SU-DHL-6 (cell line): ENCODE measurements around the gene HNRNPA1.

ENCODE experiments used
- H2AFZ ChIP-seq: fragments of 200-600 bp; sonication (generic); 2 replicates; pipeline ENCODE4 v1.6.1; 2014; ENCODE audit warnings: low read depth, mild to moderate bottlenecking, moderate library complexity, mixed read lengths, antibody characterized with exemption, low read length; ENCODE audit not compliant: severe bottlenecking
- H3F3A ChIP-seq: fragments of 200-600 bp; shearing (Covaris generic); 2 replicates; pipeline ENCODE4 v1.6.0; 2016; ENCODE audit warnings: antibody characterized with exemption, mild to moderate bottlenecking; ENCODE audit not compliant: insufficient read depth
- H3K27ac ChIP-seq: fragments of 200-600 bp; sonication (generic); 2 replicates; pipeline ENCODE4 v1.5.1; 2016; ENCODE audit warnings: low read depth, mild to moderate bottlenecking, low read length, moderate library complexity, mixed read lengths
- H3K27me3 ChIP-seq: fragments of 200-600 bp; sonication (generic), shearing (Covaris generic); 2 replicates; pipeline ENCODE4 v1.6.0; 2014; ENCODE audit warnings: mild to moderate bottlenecking, low read length
- H3K36me3 ChIP-seq: fragments of 200-600 bp; sonication (generic); 2 replicates; pipeline ENCODE4 v1.6.1; 2014; ENCODE audit warnings: mild to moderate bottlenecking, low read length, mixed read lengths
- H3K4me2 ChIP-seq: fragments of 300-600, 200-600 bp; shearing (Covaris generic), sonication (generic); 2 replicates; pipeline ENCODE4 v1.6.0; 2014; ENCODE audit warnings: low read length, low read depth, mild to moderate bottlenecking; ENCODE audit not compliant: poor library complexity, severe bottlenecking
- H3K4me3 ChIP-seq: fragments of 200-600 bp; sonication (generic); 2 replicates; pipeline ENCODE4 v1.5.1; 2014; ENCODE audit warnings: antibody characterized with exemption, low read length, mild to moderate bottlenecking, mixed read lengths; ENCODE audit not compliant: insufficient read depth, poor library complexity, severe bottlenecking
- H3K79me2 ChIP-seq: fragments of 200-600 bp; sonication (generic); 2 replicates; pipeline ENCODE4 v1.6.1; 2014; ENCODE audit warnings: mild to moderate bottlenecking, low read length, moderate library complexity; ENCODE audit not compliant: insufficient read depth
- H3K9ac ChIP-seq: fragments of 200-600 bp; sonication (generic); 2 replicates; pipeline ENCODE4 v1.7.0; 2014; ENCODE audit warnings: mild to moderate bottlenecking, low read length
- H3K9me2 ChIP-seq: fragments of 200-600 bp; sonication (generic); replicated peaks from 2 replicates; pipeline ENCODE4 v1.6.1; 2014; ENCODE audit warnings: low read length; ENCODE audit not compliant: insufficient read depth
- H3K9me3 ChIP-seq: fragments of 200-600 bp; sonication (generic); 2 replicates; pipeline ENCODE4 v1.6.1; 2014; ENCODE audit warnings: low read length, mixed read lengths; ENCODE audit not compliant: insufficient read depth
- H4K20me1 ChIP-seq: fragments of 200-600 bp; sonication (generic); 2 replicates; pipeline ENCODE4 v1.6.1; 2014; ENCODE audit warnings: low read depth, mild to moderate bottlenecking, antibody characterized with exemption, low read length, moderate library complexity, mixed read lengths
- EZH2phosphoT487 ChIP-seq: fragments of 200-600 bp; sonication (generic), shearing (Covaris generic); conservative IDR thresholded peaks from 2 replicates; pipeline ENCODE4 v1.6.1; 2018; ENCODE audit warnings: mild to moderate bottlenecking, antibody characterized with exemption, low read length, moderate library complexity, mixed read lengths
- TF ChIP-seq, protein P1 (sequence below): fragments of 200-600 bp; sonication (generic); IDR thresholded peaks from one replicate; pipeline ENCODE4 v1.5.1; 2017; ENCODE audit warnings: antibody characterized with exemption, mild to moderate bottlenecking, low read length, moderate library complexity; ENCODE audit not compliant: insufficient read depth, poor library complexity, severe bottlenecking

HNRNPA1 gene

DNA sequence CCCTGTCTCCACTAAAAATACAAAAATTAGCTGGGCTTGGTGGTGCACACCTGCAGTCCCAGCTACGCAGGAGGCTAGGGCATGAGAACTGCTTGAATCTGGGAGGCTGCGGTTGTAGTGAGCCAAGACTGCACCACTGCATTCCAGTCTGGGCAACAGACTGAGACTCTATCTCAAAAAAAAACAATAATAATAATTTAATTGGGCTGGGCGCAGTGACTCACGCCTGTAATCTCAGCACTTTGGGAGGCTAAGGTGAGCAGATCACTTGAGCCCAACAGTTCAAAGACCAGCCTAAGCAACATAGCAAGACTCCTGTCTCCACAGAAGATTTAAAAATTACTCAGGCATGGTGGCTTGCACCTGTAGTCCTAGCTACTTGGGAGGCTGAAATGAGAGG is 27.3 kb upstream of the HNRNPA1 start:
- H3K36me3 ChIP-seq: peaks cover 10% of the 10 kb centered on the region; the same call in 1 of the 2 replicates
- no peak overlapping the region for H3K4me3 ChIP-seq
- no peak overlapping the region for H2AFZ ChIP-seq
- H3K4me2 ChIP-seq: no peak overlapping the region
- no peak for TF ChIP-seq EZH2phosphoT487
- TF ChIP-seq, protein P1, sequence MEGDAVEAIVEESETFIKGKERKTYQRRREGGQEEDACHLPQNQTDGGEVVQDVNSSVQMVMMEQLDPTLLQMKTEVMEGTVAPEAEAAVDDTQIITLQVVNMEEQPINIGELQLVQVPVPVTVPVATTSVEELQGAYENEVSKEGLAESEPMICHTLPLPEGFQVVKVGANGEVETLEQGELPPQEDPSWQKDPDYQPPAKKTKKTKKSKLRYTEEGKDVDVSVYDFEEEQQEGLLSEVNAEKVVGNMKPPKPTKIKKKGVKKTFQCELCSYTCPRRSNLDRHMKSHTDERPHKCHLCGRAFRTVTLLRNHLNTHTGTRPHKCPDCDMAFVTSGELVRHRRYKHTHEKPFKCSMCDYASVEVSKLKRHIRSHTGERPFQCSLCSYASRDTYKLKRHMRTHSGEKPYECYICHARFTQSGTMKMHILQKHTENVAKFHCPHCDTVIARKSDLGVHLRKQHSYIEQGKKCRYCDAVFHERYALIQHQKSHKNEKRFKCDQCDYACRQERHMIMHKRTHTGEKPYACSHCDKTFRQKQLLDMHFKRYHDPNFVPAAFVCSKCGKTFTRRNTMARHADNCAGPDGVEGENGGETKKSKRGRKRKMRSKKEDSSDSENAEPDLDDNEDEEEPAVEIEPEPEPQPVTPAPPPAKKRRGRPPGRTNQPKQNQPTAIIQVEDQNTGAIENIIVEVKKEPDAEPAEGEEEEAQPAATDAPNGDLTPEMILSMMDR: no peak
- no peaks in the 10 kb centered on the region for H4K20me1 ChIP-seq
- no peak overlapping the region for H3K27ac ChIP-seq
- no peaks in the 10 kb centered on the region for H3K27me3 ChIP-seq
- H3K9ac ChIP-seq: no peak overlapping the region
- H3K9me2 ChIP-seq: no peaks in the 10 kb centered on the region
- H3K79me2 ChIP-seq: no peaks in the 10 kb centered on the region
- H3K9me3 ChIP-seq: no peaks in the 10 kb centered on the region
- peaks cover 9% of the 10 kb centered on the region; the same call in 1 of the 2 replicates for H3F3A ChIP-seq

DNA sequence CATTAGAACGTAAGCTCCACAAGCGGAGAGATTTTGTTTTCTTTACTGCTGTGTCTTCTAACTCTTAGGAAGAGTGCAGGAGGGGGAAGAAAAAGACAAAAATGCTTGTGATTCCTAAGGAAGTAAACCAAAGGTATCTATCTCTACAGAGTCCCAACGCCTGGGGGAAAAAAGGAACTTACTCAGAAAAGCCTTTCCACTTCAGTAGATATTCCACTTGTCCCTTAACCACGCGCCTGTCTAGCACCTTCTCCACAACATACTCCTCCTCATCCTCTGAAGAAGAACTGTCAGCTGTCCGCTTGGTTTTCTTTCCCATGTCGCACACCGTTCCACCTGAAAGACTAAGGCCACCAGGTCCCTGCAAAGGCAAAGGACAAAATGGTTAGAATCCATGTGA is 23.2 kb upstream of the HNRNPA1 start:
- peaks cover 19% of the 10 kb centered on the region for H3F3A ChIP-seq
- H3K9me2 ChIP-seq: no peaks in the 10 kb centered on the region
- no peak overlapping the region for H3K27ac ChIP-seq
- H3K79me2 ChIP-seq: peaks cover 29% of the 10 kb centered on the region
- no peak overlapping the region for H3K9ac ChIP-seq
- H3K36me3 ChIP-seq: no peaks in the 10 kb centered on the region; the same call in 1 of the 2 replicates
- H3K27me3 ChIP-seq: no peaks in the 10 kb centered on the region
- no peak overlapping the region for H3K4me2 ChIP-seq
- H3K4me3 ChIP-seq: no peak overlapping the region
- H2AFZ ChIP-seq: no peak overlapping the region
- no peaks in the 10 kb centered on the region for H4K20me1 ChIP-seq
- TF ChIP-seq, protein P1: no peak
- no peak for TF ChIP-seq EZH2phosphoT487
- no peaks in the 10 kb centered on the region for H3K9me3 ChIP-seq

GRCh38 chr12:54258201-54258681 is 22.3 kb upstream of the HNRNPA1 start:
- H3F3A ChIP-seq: peaks cover 19% of the 10 kb centered on the region
- H3K27me3 ChIP-seq: no peaks in the 10 kb centered on the region
- no peaks in the 10 kb centered on the region for H3K9me2 ChIP-seq
- no peaks in the 10 kb centered on the region for H4K20me1 ChIP-seq
- no peak for TF ChIP-seq EZH2phosphoT487
- TF ChIP-seq, protein P1: no peak
- no peak overlapping the region for H2AFZ ChIP-seq
- H3K9me3 ChIP-seq: no peaks in the 10 kb centered on the region
- H3K36me3 ChIP-seq: no peaks in the 10 kb centered on the region; the same call in 1 of the 2 replicates
- no peak overlapping the region for H3K4me2 ChIP-seq
- H3K4me3 ChIP-seq: no peak overlapping the region
- H3K27ac ChIP-seq: no peak overlapping the region; the same call in 1 of the 2 replicates
- H3K79me2 ChIP-seq: peaks cover 29% of the 10 kb centered on the region
- no peak overlapping the region for H3K9ac ChIP-seq
